DMS114 treated with DMSO at 0.1 percent for 48 hours (cell line): Measurements from ENCODE around the gene TTLL4.

ENCODE experiments used
- DNase-seq: peaks from one replicate; lab custom pipeline; 2025; ENCODE audit not compliant: unreplicated experiment; lab: John Stamatoyannopoulos, UW

The TTLL4 gene

DNA sequence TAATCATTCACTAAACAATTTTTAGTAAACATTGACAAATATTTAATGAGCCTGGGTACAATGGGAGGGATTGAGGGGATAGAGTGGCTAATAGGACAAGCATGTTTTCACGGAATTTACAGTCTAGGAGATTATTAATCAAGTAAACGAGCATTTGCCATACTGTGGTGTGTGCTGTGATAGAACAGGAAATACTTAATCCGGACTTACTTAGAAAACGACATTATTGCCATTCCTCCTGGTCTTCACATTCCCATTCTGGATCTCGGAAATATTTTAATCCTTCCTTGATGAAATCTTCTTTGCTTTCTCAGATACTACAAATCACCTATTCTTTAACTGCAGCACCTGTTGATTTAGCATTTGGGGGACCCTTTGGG is 905 bp downstream of the TTLL4 start:
- no peak for DNase-seq

DNA sequence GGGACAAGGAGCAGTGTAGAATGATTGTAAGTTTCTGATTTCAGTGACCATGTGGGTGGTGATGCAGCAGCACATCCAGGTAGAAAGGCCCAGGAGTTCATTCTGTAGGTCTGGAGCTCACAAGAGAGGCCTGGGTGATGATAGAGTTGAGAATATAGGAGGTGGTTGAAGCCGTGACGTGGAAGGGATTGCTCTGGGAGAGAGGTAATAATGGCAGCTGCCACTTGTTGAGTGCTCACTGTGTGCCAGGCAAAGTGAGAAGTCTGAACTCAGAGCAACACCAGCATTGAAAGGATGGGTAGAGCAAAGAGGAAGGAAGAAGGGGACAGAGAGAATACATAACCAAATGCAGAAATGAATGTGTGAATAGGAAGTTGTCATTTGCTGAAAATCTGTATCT is 3.3 kb downstream of the TTLL4 start:
- DNase-seq: no peak

DNA sequence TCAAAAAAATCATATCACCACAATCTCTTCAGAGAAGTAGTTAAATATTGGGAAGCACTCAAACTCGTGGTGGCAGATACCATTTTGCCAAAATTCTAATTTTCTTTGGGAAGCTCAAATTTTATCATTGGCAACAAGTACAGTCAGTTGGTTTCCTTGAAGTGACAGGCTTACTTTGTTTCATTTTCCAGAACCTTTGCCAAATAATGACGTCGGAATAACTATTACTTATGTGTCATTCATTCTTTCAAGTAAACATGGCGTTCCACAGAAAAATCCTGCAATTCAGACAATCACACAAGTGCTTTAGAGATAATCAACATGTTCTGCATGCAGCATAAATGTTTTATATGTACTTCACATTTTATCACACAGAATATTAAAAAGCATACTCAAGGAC is 5.4 kb downstream of the TTLL4 start:
- DNase-seq: no peak

DNA sequence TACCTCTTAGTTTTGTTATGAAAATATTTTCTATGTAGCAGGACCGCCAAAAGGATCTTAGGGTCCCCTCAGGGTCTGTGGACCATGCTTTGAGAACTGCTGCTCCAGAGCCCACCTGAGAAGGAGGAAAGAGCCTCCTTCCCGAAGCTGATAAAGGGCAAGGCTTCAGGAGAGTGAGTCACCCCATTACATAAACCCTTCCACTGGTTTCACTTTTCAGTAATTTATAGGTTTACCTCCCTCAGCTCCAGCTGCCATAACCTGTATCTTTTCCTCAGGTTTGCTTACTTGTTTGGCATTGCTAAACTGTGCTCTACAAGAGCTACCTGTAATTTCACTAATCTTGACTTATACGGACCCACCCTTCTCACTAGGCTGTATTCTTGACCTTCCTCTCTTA is 6.6 kb downstream of the TTLL4 start:
- no peak for DNase-seq

DNA sequence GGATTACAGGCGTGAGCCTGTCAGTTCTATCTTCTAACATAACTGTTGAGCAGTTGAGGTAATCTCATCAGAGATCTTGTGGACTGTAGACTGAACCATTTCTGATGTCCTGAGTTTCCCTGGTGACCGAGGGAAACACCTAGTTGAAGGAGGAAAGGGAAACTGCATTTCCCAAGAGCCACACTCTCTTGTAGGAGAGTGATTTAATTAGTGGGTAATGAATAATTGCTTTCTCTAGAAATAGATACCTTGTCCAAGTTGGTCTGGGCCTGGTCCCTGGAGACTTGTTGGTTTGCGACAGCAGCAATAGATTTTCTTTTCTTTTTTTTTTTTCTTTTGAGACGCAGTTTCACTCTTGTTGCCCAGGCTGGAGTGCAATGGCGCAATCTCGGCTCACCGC is 7.4 kb downstream of the TTLL4 start:
- no peak for DNase-seq

DNA sequence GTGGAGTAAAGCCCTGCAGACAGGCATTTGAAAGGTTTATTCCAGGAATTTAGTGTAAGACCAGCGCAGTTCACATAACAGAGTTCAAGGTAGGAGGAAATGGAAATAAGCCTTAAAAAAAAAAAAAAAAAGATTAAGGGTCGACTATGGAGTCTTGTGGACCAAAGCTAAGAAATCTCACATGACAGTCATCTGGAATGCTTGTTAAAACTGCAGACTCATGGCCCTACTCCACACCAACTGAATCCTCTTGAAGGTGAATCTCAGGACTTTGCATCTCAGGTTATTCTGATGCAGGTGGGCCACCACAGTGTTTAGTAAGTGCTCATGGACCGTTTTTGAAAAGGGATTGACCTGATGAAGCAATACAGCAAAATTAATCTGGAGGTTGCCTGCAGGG is 8.8 kb downstream of the TTLL4 start:
- no peak for DNase-seq

DNA sequence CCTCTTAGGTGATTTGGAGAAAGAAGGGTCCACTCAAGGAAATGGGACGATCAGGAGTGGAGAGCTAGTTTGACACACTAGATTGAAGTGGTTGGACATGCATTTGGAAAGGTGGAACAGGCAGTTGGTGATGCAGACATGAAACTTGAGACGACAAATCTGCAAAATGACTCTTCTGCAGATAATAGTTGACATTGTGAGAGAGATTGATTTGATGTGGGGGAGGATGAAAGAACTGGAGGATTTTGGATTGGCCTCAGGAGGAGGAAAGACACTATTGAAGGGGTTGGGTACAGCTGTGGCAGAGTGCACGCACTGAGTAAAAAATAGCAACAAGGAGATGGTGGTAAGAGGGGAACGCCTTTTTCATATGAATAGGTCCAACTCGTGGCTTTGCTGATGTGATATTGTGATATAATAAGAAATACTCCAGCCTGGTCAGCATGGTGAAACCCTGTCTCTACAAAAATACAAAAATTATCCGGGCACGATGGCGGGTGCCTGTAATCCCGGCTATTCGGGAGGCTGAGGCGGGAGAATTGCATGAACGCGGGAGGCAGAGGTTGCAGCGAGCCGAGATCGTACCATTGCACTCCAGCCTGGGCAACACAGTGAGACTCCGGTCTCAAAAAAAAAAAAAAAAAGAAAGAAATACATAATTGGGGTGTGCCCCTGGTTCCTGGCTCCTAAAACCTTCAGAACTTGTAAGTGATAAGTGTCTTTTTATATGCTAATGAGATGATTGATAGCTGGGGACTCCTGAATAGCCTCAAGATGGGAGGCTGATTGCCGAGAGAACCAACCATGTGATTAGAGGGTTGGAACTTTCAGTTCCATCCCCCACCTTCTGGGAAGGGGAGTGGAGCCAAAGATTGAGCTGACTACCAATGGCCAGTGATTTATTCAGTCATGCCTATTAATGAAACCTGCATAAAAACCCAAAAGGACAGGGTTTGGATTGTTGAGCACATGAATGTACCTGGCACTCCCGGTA is 9.7 kb downstream of the TTLL4 start:
- DNase-seq: no peak

DNA sequence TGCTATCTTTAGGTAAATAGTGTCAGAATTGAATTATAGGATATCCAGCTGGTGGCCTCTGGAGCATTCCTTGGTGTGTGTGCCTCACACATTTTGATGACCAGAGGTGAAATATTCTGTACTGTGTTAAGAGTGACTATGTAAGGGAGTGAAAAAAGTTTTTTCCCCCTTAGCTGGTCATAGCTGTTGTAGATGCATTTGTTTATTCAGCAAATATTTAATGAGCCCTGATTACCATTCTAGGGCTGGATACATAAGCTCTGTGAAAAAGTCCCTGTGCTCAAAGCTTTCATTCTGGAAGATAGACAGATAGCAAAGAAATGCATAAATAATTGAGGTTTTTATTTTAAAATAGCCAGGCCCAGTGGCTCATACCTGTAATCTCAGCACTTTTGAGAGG is 10.9 kb downstream of the TTLL4 start:
- no peak for DNase-seq

DNA sequence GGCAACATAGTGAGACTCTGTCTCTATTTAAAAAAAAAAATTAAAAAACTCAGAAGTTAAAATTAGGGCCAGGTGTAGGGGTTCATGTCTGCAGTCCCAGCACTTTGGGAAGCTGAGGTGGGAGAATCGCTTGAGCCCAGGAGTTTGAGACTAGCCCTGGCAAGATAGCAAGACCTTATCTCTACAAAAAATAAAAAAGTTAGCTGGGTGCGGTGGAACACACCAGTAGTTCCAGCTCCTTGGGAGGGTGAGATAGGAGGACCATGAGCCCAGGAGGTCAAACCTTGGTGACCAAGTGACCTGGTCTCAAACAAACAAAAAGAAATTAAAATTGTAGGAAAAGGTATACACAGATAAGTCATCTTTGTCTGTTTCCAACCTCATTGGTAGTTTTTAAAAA is 11.3 kb downstream of the TTLL4 start:
- DNase-seq: no peak

DNA sequence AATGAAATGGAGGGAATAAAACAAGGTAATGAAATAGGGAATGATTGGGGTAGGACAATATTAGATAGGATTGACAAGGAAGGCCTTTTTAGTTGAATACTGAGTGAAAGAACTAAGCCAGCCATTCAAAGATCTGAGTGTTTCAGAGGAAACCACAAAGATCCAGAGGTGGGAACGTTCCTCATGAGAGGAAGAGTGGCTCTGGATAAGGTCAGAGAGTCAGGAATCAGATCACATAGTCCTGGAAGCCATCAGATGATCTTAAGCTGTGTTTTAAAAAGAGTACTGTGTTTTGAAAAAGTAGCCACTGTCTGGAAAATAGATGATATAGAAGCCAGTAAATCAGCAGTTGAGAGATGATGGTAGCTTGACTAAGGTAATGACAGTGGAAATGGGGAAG is 11.8 kb downstream of the TTLL4 start:
- DNase-seq: no peak

DNA sequence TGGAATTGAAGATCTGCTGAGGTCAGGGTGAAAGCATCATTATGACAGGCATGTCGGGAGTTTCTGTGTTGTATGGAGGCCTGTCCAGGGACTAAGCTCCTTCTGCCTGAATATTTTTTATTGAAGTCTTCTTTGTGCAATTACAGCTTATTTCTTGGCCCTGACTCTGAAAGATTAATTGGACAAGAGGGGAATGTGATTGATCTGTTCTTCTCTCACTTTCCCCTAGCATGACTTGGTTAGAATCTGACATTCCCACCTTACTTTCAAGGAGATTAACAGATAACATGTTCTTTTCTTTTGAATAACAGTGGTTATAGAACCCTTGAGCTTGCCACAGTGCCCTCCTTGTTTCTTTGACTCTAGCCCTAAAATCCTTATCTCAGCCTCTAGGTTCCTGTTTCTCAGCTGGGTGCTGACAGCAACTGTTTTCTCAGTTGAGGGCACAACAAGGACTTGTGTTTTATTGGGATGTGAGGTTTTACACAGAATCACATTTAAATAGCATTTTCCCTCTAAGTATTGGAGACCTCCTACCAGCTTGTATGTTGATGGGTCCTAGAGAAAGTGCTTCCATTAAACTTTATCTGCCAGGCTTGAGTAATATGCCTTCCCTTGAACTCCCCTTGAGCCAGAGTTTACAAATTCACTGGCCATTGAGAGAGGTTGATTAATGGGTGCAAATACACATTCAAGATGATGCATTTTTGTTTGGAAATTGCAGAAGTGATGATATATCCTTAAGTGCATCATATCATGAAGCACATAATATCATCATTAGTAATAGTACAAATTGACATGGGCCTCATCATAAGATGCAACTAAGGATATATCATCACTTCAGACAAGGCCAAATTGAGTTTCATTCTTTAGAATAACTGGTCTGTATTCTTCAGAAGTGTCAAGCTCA is 12.5 kb downstream of the TTLL4 start:
- no peak for DNase-seq

DNA sequence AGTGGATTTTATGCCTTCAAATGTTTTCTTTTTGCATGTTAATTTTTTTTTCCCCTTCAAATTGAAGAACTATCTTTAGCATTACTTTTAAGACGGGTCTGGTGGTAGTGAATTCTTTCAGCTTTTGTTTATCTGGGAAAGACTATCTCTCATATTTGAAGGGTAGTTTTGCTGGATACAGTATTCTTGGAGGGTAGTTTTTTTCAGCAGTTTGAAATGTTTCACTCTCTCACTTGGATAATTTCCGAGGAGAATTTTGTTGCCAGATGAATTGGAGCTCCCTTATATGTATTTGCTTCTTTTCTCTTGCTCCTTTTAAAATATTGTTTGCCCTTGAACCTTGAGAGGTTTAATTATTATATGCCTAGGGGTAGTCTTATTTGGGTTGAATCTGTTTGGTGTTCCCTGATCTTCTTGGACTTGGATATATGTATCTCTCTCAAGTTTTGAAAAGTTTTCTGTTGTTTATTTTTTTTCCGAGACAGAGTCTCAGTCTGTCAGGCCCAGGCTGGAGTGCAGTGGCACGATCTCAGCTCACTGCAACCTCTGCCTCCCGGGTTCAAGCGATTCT is 15.5 kb downstream of the TTLL4 start:
- DNase-seq: no peak

DNA sequence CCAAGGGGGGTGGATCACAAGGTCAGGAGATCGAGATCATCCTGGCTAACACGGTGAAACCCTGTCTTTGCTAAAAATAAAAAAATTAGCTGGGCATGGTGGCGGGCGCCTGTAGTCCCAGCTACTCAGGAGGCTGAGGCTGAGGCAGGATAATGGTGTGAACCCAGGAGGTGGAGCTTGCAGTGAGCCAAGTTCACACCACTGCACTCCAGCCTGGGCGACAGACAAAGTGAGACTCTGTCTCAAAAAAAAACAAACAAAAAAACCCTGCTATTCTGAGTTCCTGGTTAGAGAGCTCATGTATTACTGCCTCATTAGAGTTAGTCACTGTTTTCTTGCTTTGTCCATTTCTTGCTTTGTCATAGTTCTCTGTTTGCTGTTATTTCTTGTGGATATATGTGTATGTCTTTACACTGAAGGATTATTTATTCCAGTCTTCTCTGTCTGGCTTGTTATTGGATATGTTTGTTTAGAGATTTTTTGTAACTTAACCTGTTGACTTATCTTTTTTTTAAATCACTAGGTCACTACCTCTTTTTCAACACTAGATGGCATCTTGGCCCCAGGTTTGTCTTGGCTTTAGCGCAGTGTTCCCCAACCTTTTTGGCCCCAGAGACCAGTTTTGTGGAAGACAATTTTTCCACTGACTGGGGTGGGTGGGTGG is 17.0 kb downstream of the TTLL4 start:
- no peak for DNase-seq

DNA sequence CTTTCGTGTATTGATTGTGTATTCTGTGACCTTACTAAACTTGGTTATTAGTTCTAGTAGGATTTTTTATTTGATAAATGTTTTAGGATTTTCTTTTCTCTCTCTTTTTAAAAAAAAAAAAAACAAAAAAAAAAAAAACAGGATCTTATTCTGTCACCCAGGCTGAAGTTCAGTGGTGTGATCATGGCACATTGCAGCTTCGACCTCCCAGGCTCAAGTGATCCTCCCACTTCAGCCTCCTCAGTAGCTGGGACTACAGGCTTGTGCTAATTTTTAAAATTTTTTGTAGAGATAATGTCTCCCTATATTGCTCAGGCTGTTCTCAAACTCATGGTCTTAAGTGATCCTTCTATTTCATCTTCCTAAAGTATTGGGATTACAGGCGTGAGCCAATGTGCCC is 19.0 kb downstream of the TTLL4 start:
- no peak for DNase-seq

DNA sequence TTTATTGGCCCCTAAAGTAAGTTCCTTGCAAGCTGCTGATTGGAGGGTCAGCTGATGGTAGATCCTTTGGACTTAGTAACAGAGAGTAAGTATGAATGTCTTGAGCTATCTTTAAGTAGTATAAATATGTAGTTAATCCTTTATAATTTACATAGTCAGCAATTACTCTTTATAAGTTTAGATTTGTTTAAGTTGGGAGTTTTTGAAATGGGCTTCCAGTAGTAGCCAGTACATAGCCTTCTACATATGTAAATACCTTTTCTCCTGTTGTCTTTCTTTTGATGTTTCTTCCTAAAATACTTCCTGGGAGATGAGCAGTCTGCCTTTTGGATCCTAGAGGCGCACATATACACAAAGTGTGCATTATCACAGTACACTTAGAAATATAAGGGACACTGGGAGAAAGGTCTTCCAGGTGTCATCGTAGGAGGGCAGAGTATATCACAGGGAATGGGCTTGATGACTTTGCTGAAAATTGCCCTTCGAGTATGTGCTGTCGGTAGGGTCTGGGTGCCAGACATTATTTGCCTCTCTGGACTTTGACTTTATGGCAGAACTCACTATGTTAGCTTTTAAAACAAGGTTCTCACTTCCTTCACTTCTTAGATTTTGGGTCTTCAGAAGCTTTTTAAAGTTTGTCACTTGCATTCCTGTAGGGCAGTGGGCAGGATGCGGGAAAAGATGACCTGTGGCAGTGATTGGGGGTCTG is 21.6 kb downstream of the TTLL4 start:
- DNase-seq: no peak

DNA sequence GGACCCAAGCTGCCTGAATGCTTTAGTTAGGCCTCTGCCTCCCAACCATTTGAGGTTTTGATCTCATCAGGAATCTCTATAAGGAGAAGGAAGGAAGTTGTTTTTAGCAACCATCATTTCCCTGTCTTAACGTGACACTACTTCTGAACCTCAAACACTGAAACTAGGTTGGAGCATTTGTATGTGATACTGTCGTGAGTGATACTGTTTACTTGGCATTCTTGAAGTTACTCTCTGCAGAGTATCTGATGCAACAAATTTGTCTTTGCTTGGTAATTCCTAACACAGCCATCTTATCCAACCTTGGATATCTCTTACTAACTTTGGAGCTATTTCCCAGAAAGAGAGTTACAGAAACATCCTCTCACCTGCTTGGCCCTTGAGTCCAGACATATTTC is 22.1 kb downstream of the TTLL4 start:
- no peak for DNase-seq

DNA sequence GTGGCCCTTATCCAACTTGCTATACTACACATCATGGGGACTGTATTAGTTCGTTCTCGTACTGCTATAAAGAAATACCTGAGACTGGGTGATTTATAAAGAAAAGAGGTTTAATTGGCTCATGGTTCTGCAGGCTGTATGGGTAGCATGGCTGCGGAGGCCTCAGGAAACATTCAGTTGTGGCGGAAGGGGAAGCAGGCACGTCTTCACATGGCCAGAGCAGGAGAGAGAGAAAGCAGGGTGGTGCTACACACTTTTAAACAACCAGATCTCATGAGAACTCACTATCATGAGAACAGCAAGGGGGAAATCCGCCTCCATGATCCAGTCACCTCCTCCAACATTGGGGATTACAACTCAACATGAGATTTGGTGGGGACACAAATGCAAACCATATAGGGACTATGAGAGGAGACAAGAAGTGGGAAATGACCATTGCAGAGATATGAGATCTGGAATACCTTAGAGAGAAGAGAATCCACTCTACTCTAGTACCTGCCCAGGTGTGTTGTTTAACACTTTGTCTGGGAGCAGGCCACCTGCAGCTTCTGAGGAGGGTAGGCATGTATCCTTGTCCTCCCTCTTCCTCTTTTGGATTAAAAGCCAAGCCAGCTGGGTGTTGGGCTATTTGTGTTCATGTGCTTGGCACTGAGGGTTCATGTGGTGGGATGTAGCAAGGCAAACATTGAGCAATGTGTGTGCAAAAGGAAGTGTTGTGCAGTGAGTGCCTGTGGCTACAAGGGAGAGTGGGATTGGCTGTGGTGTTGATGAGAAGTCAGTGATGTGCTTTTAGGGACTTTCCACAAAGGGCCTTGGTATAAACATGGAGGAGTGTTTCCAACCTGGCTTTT is 22.8 kb downstream of the TTLL4 start:
- DNase-seq: no peak

DNA sequence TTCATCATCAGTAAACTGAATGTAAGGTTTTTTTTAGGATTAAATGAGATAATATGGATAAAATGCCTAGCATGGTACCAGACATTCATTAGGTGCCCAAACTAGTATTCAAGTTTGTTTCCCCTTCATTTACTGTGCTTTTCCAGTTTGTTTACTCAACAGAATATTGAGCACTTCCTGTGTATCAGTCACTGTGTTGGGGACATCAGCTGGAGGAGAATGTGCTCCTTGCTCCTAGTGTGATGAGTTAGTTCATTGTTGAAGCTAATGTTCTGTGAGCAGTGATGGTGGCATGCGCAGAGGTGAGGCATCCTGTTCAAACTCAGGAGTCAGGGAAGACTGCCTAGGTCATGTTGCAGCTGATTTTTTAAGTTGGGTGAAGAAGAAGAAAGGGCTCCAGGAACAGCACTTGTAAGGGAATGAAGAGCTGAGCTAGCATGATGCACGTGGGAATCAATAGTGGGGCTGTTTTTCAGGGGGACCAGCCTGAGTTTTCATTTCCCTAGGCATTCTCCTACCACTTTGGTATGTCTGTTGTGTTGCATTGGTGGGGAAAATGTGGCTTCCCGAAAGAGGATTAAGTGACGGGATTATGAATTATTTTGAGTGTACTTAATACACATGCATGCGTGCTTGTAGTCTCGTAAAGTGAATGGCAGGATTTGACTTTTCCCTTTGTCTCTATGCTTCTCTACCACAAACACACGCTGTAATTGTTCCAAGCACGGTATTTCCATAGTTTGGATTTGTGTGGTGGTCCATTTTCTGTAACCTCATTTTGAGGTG is 23.7 kb downstream of the TTLL4 start:
- no peak for DNase-seq

DNA sequence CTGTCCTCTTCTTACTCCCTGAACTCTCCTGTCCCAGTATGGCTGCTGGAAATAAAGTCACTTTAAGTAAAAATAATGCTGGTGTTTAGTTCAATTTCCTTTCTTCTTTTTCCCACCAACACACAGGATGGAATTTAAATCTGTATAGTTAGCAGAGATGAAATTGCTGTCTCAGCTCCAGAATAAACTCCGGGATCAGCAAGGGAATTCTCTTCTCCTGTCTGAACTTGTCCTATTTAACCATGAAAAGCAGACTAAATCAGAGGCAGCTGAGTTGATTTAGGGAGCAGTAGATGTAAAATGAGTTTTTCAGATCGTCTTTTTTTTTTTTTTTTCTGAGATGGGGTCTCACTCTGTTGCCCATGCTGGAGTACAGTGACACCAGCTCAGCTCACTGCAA is 25.9 kb downstream of the TTLL4 start:
- DNase-seq: no peak
